ENCODE data around the gene MEG3.

The MEG3 gene

DNA sequence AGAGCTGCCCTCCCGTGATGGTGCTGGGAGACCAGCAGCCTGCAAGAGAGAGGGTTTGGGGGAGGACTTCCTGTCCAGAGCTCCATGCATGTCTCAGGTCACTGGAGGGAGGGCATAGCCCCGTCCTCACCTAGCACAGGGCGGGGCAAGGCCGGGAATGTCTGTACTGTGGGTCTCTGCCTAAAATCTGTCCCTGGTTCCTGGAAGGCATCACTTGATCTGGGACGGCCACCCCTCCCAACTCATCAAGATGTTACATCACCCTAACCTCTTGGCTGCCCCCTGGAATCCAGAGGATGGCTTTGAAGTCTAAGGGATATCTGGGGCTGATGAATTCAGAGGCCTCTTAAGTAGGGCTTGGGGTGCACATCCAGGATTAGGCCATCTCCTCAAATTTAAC lies 37.0 kb upstream of the MEG3 start:
- TF ChIP-seq, protein P1, sequence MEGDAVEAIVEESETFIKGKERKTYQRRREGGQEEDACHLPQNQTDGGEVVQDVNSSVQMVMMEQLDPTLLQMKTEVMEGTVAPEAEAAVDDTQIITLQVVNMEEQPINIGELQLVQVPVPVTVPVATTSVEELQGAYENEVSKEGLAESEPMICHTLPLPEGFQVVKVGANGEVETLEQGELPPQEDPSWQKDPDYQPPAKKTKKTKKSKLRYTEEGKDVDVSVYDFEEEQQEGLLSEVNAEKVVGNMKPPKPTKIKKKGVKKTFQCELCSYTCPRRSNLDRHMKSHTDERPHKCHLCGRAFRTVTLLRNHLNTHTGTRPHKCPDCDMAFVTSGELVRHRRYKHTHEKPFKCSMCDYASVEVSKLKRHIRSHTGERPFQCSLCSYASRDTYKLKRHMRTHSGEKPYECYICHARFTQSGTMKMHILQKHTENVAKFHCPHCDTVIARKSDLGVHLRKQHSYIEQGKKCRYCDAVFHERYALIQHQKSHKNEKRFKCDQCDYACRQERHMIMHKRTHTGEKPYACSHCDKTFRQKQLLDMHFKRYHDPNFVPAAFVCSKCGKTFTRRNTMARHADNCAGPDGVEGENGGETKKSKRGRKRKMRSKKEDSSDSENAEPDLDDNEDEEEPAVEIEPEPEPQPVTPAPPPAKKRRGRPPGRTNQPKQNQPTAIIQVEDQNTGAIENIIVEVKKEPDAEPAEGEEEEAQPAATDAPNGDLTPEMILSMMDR (conservative IDR thresholded peaks at IDR 0.05; ENCODE audit: low read length), result no peak
- no peak overlapping the region for H3K4me3 ChIP-seq (ENCODE audit: low read length)
- no peak for DNase-seq (ENCODE audit: low read depth)

DNA sequence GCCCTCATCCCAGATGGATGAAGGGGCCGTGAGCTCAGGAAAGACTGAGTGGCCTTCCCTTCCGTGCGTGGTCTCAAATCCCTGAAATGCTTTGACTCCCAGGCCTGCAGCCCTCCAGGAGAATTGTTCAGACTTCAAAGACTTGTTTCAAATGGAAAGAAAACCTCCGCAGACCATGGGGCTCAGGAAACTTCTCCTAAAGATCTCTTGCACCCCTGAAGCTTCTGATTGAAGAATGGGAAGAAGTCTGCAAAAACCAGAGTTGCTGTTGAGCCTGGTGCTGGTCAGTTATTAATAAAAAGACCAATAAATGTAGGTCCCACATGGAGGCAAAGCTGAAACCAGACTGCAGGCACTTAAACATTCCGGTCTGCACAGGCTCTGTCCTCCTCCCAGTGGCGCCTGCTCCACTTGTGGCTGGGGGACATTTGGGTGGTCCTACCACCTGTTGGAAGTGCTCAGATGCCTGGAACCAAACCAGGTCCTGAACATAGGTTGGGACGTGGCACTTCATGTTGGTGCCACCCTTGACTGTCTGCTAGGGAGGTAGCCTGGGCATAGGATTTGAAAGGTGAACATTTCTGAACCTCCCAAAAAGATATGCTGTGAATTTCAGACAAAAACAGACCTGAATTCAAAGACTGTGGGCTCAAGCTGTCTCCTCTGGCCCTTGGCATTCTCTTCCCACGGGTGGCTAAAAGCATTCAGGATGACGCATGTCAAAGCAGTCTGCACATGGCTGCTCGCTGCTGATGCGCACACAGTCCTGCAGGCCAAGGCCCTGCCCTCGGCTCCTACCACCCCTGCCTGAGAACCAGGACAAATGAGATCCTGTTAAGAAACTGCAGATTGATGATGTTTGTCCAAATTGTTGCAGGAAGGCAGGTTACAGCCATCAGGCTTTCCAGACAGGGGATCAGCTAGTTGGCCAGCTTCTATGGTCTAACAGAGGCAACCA lies 36.2 kb upstream of the MEG3 start:
- no peak for DNase-seq (ENCODE audit: low read depth)
- H3K4me3 ChIP-seq (ENCODE audit: low read length), result no peak overlapping the region
- TF ChIP-seq, protein P1 (conservative IDR thresholded peaks at IDR 0.05; ENCODE audit: low read length), result no peak

DNA sequence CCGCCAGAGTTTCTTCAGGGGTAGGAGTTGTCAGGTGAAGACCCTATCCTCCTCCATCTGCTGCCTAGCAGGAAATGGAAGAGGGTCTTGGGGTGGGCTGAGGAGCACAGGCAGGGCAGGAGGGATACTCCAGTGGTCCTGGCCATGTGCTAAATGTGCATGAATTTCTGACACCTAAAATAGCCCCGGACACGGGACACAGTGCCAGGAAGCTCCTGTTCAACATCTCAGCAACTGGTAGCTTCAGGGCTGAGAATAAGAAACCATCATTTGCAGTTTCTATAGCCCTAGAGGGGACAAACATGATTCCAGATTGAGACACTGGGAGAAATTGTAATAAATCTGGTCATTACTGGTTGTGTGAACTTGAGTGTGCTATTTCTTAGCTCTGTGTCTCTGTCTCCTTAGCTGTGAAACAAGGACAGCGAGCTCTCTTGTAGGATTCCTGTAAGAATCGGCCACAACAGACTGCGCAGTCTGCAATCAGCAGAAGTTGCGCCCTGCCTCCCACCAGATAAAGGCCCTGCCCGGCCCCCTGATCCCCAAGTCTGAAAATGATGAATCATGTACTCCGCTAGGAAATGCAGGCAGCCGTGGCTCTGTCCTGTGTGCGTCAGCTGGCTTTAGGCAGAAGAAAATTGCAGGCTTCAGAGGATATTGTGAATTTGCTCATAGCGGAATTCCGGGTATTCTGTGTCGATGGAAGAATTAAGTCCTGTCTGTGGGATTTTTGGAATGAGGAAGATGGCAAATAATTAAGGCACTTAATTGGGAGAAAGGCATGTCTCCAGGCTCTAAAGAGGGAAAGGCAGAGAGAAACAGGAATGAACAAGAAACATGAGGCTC lies 35.2 kb upstream of the MEG3 start:
- no peak overlapping the region for H3K4me3 ChIP-seq (ENCODE audit: low read length)
- DNase-seq (ENCODE audit: low read depth), result no peak
- TF ChIP-seq, protein P1 (conservative IDR thresholded peaks at IDR 0.05; ENCODE audit: low read length), result no peak

DNA sequence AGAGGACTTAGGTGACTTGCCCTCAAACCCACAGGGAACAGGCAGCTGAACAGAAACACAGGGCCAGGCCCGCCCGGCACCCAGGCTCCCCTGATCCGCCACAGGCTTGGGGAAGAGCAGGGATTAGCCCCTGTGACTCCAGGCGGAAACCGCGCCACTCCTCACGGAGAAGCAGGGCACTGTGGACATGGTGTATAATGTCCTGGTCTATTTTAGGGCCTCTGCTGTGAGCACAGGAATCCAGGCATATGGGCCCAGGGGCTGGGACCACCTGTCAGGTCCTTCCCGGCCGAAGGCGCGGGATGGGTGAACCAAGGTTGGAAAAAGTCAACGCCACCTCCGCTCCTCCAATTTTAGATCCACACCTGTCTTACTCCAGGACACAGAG lies 34.6 kb upstream of the MEG3 start:
- no peak for DNase-seq (ENCODE audit: low read depth)
- H3K4me3 ChIP-seq (ENCODE audit: low read length), result no peak overlapping the region
- TF ChIP-seq, protein P1 (conservative IDR thresholded peaks at IDR 0.05; ENCODE audit: low read length), result no peak

DNA sequence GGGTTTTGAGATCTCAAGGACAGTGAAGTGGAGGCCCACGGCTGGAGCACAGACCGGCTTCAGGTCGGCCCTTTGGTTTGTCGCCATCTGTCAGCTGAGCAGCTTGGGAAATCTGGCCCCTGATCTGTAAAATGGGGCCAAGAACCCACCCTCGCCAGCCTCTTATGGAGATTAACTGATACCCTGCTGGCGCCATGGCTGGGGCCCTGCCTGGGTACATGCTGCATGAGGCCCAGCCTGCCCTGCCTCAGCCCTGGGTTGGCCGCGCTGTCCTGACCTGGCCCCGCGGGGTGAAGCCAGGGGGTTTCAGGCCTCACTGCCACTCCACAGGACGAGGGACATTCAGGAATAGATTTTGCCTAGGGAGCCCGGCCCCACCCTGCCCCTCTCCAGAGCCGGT lies 33.9 kb upstream of the MEG3 start:
- TF ChIP-seq, protein P1 (conservative IDR thresholded peaks at IDR 0.05; ENCODE audit: low read length), result no peak
- H3K4me3 ChIP-seq (ENCODE audit: low read length), result no peak overlapping the region
- no peak for DNase-seq (ENCODE audit: low read depth)

DNA sequence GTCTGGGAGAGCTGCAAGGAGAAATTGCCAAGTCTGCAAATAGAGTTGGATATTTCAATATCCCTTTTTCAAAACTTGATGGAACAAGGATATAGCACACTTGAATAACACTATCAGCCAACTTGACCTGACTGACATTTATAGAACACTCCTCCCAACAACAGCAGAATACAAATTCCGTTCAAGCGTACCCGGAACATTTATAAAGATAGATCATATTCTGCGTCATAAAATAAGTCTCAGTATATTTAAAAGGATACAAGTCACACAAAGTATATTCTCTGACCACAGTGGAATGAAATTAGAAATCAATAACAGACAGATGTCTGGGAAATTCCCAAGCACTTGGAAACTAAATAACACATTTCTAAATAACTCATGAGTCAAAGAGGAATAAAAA lies 29.0 kb upstream of the MEG3 start:
- no peak overlapping the region for H3K4me3 ChIP-seq (ENCODE audit: low read length)
- TF ChIP-seq, protein P1 (conservative IDR thresholded peaks at IDR 0.05; ENCODE audit: low read length), result no peak
- DNase-seq (ENCODE audit: low read depth), result no peak
